ENCODE results near the gene GTSF1L. TPM values are rescaled to one million over a fixed set of nuclear protein-coding genes. Genes with fewer than 3 reads are reported as not detected.

GTSF1L gene
- polyA plus RNA-seq, 1 experiment: not detected

DNA sequence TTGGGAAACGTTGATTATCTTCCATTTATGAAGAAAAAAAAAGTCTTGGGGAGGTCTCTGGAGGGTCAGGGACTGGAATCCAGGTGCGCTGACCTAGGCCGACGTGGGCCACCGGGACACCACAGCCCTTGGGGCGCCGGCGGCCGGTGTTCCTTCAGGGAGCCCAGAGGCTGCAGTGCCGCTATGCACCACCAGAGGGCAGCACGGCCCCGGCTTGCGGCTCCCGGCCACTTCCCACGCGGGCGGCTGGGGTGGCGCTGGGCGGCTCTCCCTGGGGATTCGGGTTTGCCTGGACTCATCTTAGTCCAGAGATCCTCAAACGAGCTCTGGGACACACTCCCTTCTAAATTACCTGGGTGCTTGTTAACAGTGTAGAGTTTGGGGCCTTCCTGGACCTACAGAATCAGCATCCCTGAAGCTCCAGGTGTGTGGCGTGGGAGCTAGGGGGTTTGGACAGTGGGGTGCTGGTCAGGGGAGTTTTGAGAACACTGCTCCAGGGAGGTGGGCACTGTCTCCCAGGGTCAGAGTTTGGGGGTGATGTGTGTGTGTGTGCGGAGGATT is 23.0 kb upstream of the GTSF1L start:
- CTCF ChIA-PET: interaction anchor here (0.5 to 6.3 kb wide), 38 partner anchors 8 to 446 kb away, joined by 3 to 140 read pairs (median 3); no protein-coding TSS in a partner anchor
- Histone ChIP-seq H3K36me3 (ENCODE audit: control insufficient read depth, insufficient read depth, low read length) (no peaks in the 10 kb centered on the region), H3K4me3 (ENCODE audit: low read depth, low read length) (no peak overlapping the region), H3K27me3 (ENCODE audit: control insufficient read depth, insufficient read depth, low read length) (no peaks in the 10 kb centered on the region)
- TF ChIP-seq, protein P1, sequence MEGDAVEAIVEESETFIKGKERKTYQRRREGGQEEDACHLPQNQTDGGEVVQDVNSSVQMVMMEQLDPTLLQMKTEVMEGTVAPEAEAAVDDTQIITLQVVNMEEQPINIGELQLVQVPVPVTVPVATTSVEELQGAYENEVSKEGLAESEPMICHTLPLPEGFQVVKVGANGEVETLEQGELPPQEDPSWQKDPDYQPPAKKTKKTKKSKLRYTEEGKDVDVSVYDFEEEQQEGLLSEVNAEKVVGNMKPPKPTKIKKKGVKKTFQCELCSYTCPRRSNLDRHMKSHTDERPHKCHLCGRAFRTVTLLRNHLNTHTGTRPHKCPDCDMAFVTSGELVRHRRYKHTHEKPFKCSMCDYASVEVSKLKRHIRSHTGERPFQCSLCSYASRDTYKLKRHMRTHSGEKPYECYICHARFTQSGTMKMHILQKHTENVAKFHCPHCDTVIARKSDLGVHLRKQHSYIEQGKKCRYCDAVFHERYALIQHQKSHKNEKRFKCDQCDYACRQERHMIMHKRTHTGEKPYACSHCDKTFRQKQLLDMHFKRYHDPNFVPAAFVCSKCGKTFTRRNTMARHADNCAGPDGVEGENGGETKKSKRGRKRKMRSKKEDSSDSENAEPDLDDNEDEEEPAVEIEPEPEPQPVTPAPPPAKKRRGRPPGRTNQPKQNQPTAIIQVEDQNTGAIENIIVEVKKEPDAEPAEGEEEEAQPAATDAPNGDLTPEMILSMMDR (IDR thresholded peaks at IDR 0.05; ENCODE audit: insufficient read depth, low read depth, low read length): peak; percentile 98
- POLR2A ChIA-PET: no interaction called here
- no peak for DNase-seq (ENCODE audit: low read depth)

DNA sequence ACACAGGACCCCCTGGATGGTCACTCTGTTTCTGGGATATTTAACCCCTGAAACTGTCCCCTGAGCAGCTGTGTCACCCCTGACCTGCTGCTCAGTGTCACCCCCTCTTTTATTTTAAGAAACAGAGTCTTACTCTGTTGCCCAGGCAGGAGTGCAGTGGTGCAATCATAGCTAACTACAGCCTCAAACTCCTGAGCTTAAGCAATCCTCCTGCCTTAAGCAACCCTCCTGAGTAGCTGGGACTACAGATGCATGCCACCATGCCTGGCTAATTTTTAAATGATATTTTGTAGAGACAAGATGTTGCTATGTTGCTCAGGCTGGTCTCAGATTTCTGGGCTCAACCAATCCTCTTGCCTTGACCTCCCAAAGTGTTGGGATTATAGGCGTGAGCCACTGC is 21.5 kb upstream of the GTSF1L start:
- ChIA-PET POLR2A (no interaction called here), CTCF (interaction anchor here (0.6 to 6.3 kb wide), 9 partner anchors 13 to 348 kb away, joined by 3 to 140 read pairs (median 3); no protein-coding TSS in a partner anchor)
- H3K4me3 ChIP-seq (ENCODE audit: low read depth, low read length): no peak overlapping the region
- TF ChIP-seq, protein P1 (IDR thresholded peaks at IDR 0.05; ENCODE audit: insufficient read depth, low read depth, low read length): no peak
- DNase-seq (ENCODE audit: low read depth): no peak
- H3K27me3 ChIP-seq (ENCODE audit: control insufficient read depth, insufficient read depth, low read length): no peaks in the 10 kb centered on the region
- no peaks in the 10 kb centered on the region for H3K36me3 ChIP-seq (ENCODE audit: control insufficient read depth, insufficient read depth, low read length)

DNA sequence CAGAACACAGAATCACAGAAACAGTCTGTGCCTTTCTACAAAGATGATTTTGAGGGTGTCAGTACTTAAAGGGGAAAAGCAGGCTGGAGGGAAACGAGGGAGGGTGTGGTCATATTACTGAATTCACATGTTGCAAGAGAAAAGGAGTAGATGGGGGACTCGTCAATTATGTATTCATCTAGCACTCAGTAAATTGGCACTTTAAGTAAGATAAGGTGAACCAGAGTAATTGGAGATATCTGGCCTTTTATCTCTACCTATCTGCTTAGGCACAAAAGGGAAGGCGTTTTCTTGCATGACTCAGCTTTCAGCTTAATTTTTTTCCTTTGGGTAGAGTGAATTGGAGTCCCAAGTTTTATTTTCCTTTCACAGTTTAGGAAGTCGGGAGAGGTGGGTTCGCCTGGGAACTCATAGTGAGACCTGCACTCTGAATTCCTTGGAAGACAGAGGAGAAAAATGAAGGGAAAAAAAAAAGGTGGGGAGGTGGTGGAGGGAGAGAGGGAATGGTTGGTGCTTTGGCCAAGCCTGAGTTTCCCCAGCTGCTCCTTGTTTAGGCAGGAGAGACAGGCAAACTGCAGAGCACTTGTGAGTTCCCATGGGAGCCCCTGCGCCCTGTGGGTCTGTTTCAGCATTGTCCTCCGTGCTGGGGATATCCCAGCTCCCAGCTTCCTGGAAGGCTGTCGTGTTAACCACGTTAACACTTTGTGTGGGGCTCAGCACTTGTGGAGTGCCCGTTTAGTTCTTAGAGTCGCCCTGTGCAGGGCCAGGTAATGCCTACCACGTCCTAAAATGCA is 19.7 kb upstream of the GTSF1L start:
- CTCF ChIA-PET: no interaction called here
- POLR2A ChIA-PET: no interaction called here

DNA sequence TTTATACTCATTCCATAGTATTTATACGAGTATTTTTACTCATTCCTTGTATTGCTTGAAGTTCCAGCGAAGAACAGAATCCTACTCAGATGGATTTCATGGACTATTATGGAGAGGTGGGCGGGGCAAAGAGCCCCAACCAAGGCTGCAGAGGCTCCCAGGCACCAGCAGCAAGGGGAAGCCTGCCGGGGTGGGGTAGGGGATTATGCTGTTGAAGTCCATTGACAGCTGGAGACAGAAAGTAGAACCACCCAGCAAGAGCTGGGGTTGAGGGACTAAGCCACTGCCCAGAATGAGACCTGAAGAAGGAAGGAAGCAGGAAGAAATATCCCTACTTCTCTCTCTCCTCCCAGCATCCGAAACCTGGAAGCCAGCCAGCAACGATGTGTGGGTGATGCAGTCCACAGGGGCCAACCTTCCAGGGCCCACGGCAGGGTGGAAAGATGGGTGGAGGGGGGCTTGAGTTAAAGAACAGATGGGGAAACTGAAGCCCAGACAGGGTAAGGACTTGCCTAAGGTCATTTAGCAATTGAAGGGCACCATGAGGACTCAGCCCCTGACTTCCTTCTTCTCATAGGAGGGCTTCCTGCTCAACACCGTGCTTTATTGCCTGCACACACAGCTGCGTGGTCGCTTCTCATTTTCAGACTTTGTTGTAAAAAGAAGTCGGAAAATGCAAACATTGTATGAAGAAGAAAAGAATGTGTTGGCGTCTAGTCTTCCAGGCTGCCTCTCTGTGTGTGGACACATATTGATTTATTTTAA is 18.3 kb upstream of the GTSF1L start:
- TF ChIP-seq, protein P1 (IDR thresholded peaks at IDR 0.05; ENCODE audit: insufficient read depth, low read depth, low read length): no peak
- CTCF ChIA-PET: no interaction called here
- POLR2A ChIA-PET: interaction anchor here (0.6 kb wide), 1 partner anchor 9 kb away, joined by 7 read pairs; no protein-coding TSS in a partner anchor
- H3K27me3 ChIP-seq (ENCODE audit: control insufficient read depth, insufficient read depth, low read length): no peaks in the 10 kb centered on the region
- H3K4me3 ChIP-seq (ENCODE audit: low read depth, low read length): no peak overlapping the region
- H3K36me3 ChIP-seq (ENCODE audit: control insufficient read depth, insufficient read depth, low read length): no peaks in the 10 kb centered on the region
- no peak for DNase-seq (ENCODE audit: low read depth)

More for the DNA sequence above, 19.7 kb upstream of the GTSF1L start:
- Histone ChIP-seq H3K27me3 (ENCODE audit: control insufficient read depth, insufficient read depth, low read length) (no peaks in the 10 kb centered on the region), H3K4me3 (ENCODE audit: low read depth, low read length) (no peak overlapping the region), H3K36me3 (ENCODE audit: control insufficient read depth, insufficient read depth, low read length) (no peaks in the 10 kb centered on the region)
- TF ChIP-seq, protein P1 (IDR thresholded peaks at IDR 0.05; ENCODE audit: insufficient read depth, low read depth, low read length): no peak
- DNase-seq (ENCODE audit: low read depth): no peak

DNA sequence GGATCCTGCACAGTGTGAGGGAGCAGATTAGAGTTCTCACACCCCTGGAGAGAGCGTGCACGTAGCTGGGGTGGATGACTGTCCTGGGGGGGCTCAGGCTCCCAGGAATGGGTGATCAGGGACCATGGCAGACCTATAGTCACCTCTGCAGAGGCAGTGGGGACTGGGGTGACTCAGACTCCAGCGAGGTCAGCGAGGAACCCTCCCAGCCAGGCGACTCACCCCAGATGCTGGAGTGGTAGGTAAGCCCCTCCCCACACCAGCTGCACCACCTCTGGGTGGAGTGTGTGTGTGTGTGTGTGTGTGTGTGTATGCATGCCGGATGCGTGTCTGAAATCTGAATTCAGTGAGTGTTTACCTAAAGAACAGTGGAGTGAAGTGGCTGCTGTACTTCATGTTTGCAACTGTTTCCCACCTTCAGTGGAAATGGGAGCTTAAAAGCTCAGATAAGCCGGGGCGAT is 17.4 kb upstream of the GTSF1L start:
- ChIA-PET CTCF (no interaction called here), POLR2A (interaction anchor here (0.6 kb wide), 1 partner anchor 10 kb away, joined by 7 read pairs; no protein-coding TSS in a partner anchor)

More for the DNA sequence above, 17.4 kb upstream of the GTSF1L start:
- DNase-seq (ENCODE audit: low read depth): no peak
- no peaks in the 10 kb centered on the region for H3K36me3 ChIP-seq (ENCODE audit: control insufficient read depth, insufficient read depth, low read length)
- no peaks in the 10 kb centered on the region for H3K27me3 ChIP-seq (ENCODE audit: control insufficient read depth, insufficient read depth, low read length)
- TF ChIP-seq, protein P1 (IDR thresholded peaks at IDR 0.05; ENCODE audit: insufficient read depth, low read depth, low read length): no peak
- no peak overlapping the region for H3K4me3 ChIP-seq (ENCODE audit: low read depth, low read length)

All from BJ (cell line).